A673 (cell line): ENCODE results near the gene MRPL40. TPM values are rescaled to one million over a fixed set of nuclear protein-coding genes. Genes with fewer than 3 reads are reported as not detected.

Experiments
- BruUV-seq: library from RNA; stranded (reverse); fragments of 400-500 nt; replicated peaks from 2 replicates; lab custom pipeline; 2021; lab: Mats Ljungman, UMichigan
- CTCF ChIA-PET: fragments of 300-600 bp; sonication (Branson Sonifier 250); formaldehyde crosslinking; loops from one replicate; lab custom pipeline; 2022; ENCODE audit warnings: antibody characterized with exemption; lab: Charles Lee
- POLR2A ChIA-PET: fragments of 300-600 bp; sonication (Branson Sonifier 250); formaldehyde crosslinking; loops from one replicate; lab custom pipeline; 2022; ENCODE audit warnings: antibody characterized with exemption; ENCODE audit not compliant: low non-redundant PET; lab: Charles Lee
- DNase-seq: peaks from one replicate; pipeline ENCODE4 v3.0.0-alpha.2; 2015; ENCODE audit warnings: low spot score
- H3K27ac ChIP-seq: fragments of 200-600 bp; sonication (generic); 2 replicates; pipeline ENCODE4 v1.5.1; 2016; ENCODE audit warnings: mixed run types, low read depth, mild to moderate bottlenecking, mixed read lengths, antibody characterized with exemption, low read length; ENCODE audit not compliant: poor library complexity, severe bottlenecking
- H3K27me3 ChIP-seq: fragments of 200-600 bp; sonication (generic); replicated peaks from 2 replicates; pipeline ENCODE4 v1.6.1; 2017; ENCODE audit warnings: mixed run types, low read depth, mild to moderate bottlenecking, mixed read lengths, antibody characterized with exemption, low read length; ENCODE audit not compliant: insufficient read depth, poor library complexity
- H3K36me3 ChIP-seq: fragments of 200-600 bp; sonication (generic); 2 replicates; pipeline ENCODE4 v1.6.1; 2016; ENCODE audit warnings: mixed run types, mild to moderate bottlenecking, mixed read lengths, antibody characterized with exemption, low read length; ENCODE audit not compliant: insufficient read depth, poor library complexity, severe bottlenecking
- H3K4me1 ChIP-seq: fragments of 200-600 bp; sonication (generic); 2 replicates; pipeline ENCODE4 v1.6.1; 2017; ENCODE audit warnings: mixed run types, mild to moderate bottlenecking, mixed read lengths, antibody characterized with exemption, low read length; ENCODE audit not compliant: insufficient read depth, poor library complexity, severe bottlenecking
- H3K4me3 ChIP-seq: fragments of 200-600 bp; sonication (generic); 2 replicates; pipeline ENCODE4 v1.5.1; 2016; ENCODE audit warnings: low read depth, mixed run types, mild to moderate bottlenecking, mixed read lengths, low read length; ENCODE audit not compliant: poor library complexity, severe bottlenecking
- H3K9me3 ChIP-seq: fragments of 200-600 bp; sonication (generic); 2 replicates; pipeline ENCODE4 v1.6.1; 2016; ENCODE audit warnings: mixed run types, low read depth, mild to moderate bottlenecking, mixed read lengths, antibody characterized with exemption, low read length; ENCODE audit not compliant: poor library complexity, severe bottlenecking
- EZH2 ChIP-seq: fragments of 200-600 bp; sonication (generic); IDR thresholded peaks from 2 replicates; pipeline ENCODE4 v1.6.1; 2017; ENCODE audit warnings: borderline replicate concordance, low read depth, mild to moderate bottlenecking, mixed read lengths, antibody characterized with exemption, low read length; ENCODE audit not compliant: poor library complexity, severe bottlenecking
- intact Hi-C: fragments of 100-400 bp; cut with micrococcal nuclease; formaldehyde crosslinking; loops from one replicate; pipeline ENCODE4 v1.10.0; 2022; ENCODE audit not compliant: unreplicated experiment
- total RNA-seq: library from RNA; stranded (reverse); gene quantifications from 2 replicates; pipeline ENCODE4 v1.2.3, GENCODE V29; 2021
- TF ChIP-seq, protein P1 (sequence below): fragments of 300-800, 200-600 bp; sonication (generic); conservative IDR thresholded peaks from 2 replicates; pipeline ENCODE4 v1.5.1; 2017; ENCODE audit warnings: low read depth, mild to moderate bottlenecking, antibody characterized with exemption, low read length, moderate library complexity, mixed read lengths

Gene MRPL40
- total RNA-seq, 1 experiment from 2014 or later: 21.9 TPM

DNA sequence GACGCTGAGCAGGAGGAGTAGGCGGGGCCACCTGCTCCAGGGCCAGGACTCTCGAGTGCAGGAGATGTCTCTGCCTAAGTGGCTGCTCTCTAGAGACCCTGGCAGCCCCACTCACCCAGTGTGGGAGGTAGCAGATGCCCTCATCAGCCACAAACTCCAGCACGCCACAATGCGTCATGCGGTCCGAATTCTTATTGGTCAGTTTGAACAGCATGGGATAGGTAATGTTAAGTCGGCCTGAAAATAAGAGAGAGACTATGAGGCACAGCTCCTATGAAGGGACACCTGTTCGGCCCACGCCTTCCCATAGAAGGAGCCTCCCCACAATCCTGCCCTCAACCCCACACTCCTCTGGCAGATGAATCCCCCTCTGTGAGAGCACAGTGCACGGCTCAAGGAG lies 39.2 kb downstream of the MRPL40 start:
- POLR2A ChIA-PET: no interaction called here
- DNase-seq: no peak
- Histone ChIP-seq H3K27ac (no peak overlapping the region), H3K4me1 (no peaks in the 10 kb centered on the region), H3K36me3 (peaks cover 72% of the 10 kb centered on the region), H3K27me3 (no peaks in the 10 kb centered on the region), H3K9me3 (no peaks in the 10 kb centered on the region), H3K4me3 (no peak overlapping the region)
- TF ChIP-seq EZH2: no peak
- TF ChIP-seq, protein P1, sequence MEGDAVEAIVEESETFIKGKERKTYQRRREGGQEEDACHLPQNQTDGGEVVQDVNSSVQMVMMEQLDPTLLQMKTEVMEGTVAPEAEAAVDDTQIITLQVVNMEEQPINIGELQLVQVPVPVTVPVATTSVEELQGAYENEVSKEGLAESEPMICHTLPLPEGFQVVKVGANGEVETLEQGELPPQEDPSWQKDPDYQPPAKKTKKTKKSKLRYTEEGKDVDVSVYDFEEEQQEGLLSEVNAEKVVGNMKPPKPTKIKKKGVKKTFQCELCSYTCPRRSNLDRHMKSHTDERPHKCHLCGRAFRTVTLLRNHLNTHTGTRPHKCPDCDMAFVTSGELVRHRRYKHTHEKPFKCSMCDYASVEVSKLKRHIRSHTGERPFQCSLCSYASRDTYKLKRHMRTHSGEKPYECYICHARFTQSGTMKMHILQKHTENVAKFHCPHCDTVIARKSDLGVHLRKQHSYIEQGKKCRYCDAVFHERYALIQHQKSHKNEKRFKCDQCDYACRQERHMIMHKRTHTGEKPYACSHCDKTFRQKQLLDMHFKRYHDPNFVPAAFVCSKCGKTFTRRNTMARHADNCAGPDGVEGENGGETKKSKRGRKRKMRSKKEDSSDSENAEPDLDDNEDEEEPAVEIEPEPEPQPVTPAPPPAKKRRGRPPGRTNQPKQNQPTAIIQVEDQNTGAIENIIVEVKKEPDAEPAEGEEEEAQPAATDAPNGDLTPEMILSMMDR: no peak
- CTCF ChIA-PET: no interaction called here
- intact Hi-C loops: no loop called here
- BruUV-seq: no TSS peak

DNA sequence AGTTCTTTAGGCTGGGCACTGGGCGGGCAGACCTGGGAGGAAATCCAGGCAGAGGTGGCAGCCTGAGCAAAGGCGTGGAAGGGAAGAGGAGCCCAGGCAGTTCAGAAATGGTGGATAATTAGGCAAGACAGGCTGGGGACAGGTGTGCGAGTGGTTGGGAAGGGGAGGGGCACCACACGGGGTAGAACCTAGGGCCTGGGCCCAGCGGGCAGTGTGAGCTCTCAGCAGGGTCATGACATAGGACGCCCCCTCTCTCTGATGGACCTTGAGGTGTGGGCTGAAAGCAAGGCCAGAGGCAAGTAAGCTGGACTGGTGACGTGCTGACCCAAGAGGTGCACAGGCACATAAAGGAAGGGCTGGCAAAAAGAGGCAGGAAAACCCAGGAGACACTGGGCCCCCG lies 39.9 kb downstream of the MRPL40 start:
- DNase-seq: no peak
- intact Hi-C loops: no loop called here
- BruUV-seq: no TSS peak
- ChIA-PET CTCF (no interaction called here), POLR2A (no interaction called here)
- peaks cover 3% of the 10 kb centered on the region for H3K4me1 ChIP-seq
- TF ChIP-seq, protein P1: no peak
- no peak for TF ChIP-seq EZH2
- no peaks in the 10 kb centered on the region for H3K27me3 ChIP-seq
- no peak overlapping the region for H3K27ac ChIP-seq
- H3K9me3 ChIP-seq: no peaks in the 10 kb centered on the region
- no peak overlapping the region for H3K4me3 ChIP-seq
- peaks cover 66% of the 10 kb centered on the region for H3K36me3 ChIP-seq

DNA sequence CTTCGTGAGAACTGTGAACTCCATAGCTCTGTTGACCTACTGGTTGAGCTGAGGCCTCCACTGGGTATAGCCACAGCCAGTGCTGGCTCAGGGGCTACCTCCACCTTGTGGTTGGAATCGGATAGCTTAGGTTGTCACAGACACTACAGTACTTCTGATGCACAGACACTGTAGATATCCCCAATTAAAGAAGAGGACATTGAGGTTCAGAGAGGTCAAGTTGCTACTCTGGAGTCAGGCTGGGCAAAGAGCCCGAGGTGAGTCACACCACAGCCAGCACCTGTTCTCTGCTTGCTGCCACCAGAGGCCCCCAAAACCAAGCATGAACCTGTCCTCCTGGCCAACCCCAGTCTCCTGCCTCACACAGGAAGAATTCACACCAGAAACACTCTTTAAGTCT lies 41.2 kb downstream of the MRPL40 start:
- TF ChIP-seq, protein P1: no peak
- TF ChIP-seq EZH2: no peak
- Histone ChIP-seq H3K4me3 (no peak overlapping the region), H3K36me3 (peaks cover 54% of the 10 kb centered on the region), H3K4me1 (peaks cover 9% of the 10 kb centered on the region), H3K27me3 (no peaks in the 10 kb centered on the region), H3K9me3 (no peaks in the 10 kb centered on the region), H3K27ac (no peak overlapping the region)
- POLR2A ChIA-PET: no interaction called here
- intact Hi-C loops: no loop called here
- BruUV-seq: no TSS peak
- CTCF ChIA-PET: no interaction called here
- DNase-seq: no peak
